WTC11 (cell line): ENCODE data around the gene AGAP1. TPM values are rescaled to one million over a fixed set of nuclear protein-coding genes. Genes with fewer than 3 reads are reported as not detected.

Experiments used
- ATAC-seq: fragments of 200-7000 bp; cut with Tn5 transposase; 2 replicates; pipeline ENCODE4 v1.10.0; 2021; ENCODE audit warnings: mild to moderate bottlenecking, moderate library complexity
- CTCF ChIA-PET: fragments of 300-600 bp; sonication (Branson Sonifier 250); formaldehyde crosslinking; loops from one replicate; lab custom pipeline; 2021; ENCODE audit warnings: antibody characterized with exemption; lab: Charles Lee
- POLR2A ChIA-PET: fragments of 350-600 bp; sonication (Branson Sonifier 250); formaldehyde crosslinking; loops from one replicate; lab custom pipeline; 2021; ENCODE audit warnings: antibody characterized with exemption; lab: Charles Lee
- DNase-seq: peaks from one replicate; pipeline ENCODE4 v3.0.0; 2021; ENCODE audit warnings: low spot score
- H3K27ac Mint-ChIP-seq: 2 replicates; pipeline ENCODE4 v1.8.0; 2021; ENCODE audit warnings: mixed read lengths
- H3K27me3 Mint-ChIP-seq: 2 replicates; pipeline ENCODE4 v1.8.0; 2021; ENCODE audit warnings: low read depth, mild to moderate bottlenecking, moderate library complexity, mixed read lengths
- H3K36me3 Mint-ChIP-seq: 2 replicates; pipeline ENCODE4 v1.8.0; 2021; ENCODE audit warnings: mixed read lengths
- H3K4me1 Mint-ChIP-seq: 2 replicates; pipeline ENCODE4 v1.8.0; 2022; ENCODE audit warnings: mixed read lengths
- H3K4me3 Mint-ChIP-seq: 2 replicates; pipeline ENCODE4 v1.8.0; 2021; ENCODE audit warnings: mild to moderate bottlenecking, moderate library complexity, mixed read lengths
- H3K9me3 Mint-ChIP-seq: 2 replicates; pipeline ENCODE4 v1.8.0; 2021; ENCODE audit warnings: mixed read lengths
- CREB1 ChIP-seq: sonication (generic); formaldehyde crosslinking; IDR thresholded peaks from 2 replicates; pipeline ENCODE4 v1.8.0; 2023; ENCODE audit warnings: mild to moderate bottlenecking, missing genetic modification reagents
- CREM ChIP-seq: sonication (generic); formaldehyde crosslinking; IDR thresholded peaks from 2 replicates; pipeline ENCODE4 v1.8.1; 2022; ENCODE audit warnings: mild to moderate bottlenecking, missing genetic modification reagents, moderate library complexity
- E2F1 ChIP-seq: sonication (generic); formaldehyde crosslinking; IDR thresholded peaks from 2 replicates; pipeline ENCODE4 v1.8.0; 2022; ENCODE audit warnings: mild to moderate bottlenecking, missing genetic modification reagents
- FOXJ3 ChIP-seq: sonication (generic); formaldehyde crosslinking; IDR thresholded peaks from 2 replicates; pipeline ENCODE4 v1.9.0; 2021; ENCODE audit warnings: missing genetic modification reagents, mild to moderate bottlenecking, borderline replicate concordance
- FOXK1 ChIP-seq: sonication (generic); formaldehyde crosslinking; IDR thresholded peaks from 2 replicates; pipeline ENCODE4 v1.8.0; 2022; ENCODE audit warnings: mild to moderate bottlenecking, moderate library complexity, missing genetic modification reagents
- FOXP1 ChIP-seq: sonication (generic); formaldehyde crosslinking; IDR thresholded peaks from 2 replicates; pipeline ENCODE4 v1.8.0; 2022; ENCODE audit warnings: missing genetic modification reagents, mild to moderate bottlenecking, moderate library complexity, borderline replicate concordance
- FOXP4 ChIP-seq: sonication (generic); formaldehyde crosslinking; IDR thresholded peaks from 2 replicates; pipeline ENCODE4 v1.8.0; 2022; ENCODE audit warnings: mild to moderate bottlenecking, missing genetic modification reagents
- GABPB1 ChIP-seq: sonication (generic); formaldehyde crosslinking; IDR thresholded peaks from 2 replicates; pipeline ENCODE4 v1.8.1; 2023; ENCODE audit warnings: mild to moderate bottlenecking, missing genetic modification reagents
- NFATC4 ChIP-seq: fragments of 250-450 bp; sonication (Bioruptor Pico); IDR thresholded peaks from 2 replicates; pipeline ENCODE4 v1.9.0; 2021; ENCODE audit warnings: mild to moderate bottlenecking
- OVOL2 ChIP-seq: fragments of 250-450 bp; sonication (Bioruptor Pico); IDR thresholded peaks from 2 replicates; pipeline ENCODE4 v1.9.0; 2021; ENCODE audit warnings: mild to moderate bottlenecking, borderline replicate concordance
- PRDM15 ChIP-seq: sonication (generic); formaldehyde crosslinking; IDR thresholded peaks from 2 replicates; pipeline ENCODE4 v1.8.0; 2022; ENCODE audit warnings: missing genetic modification reagents
- RELA ChIP-seq: sonication (generic); formaldehyde crosslinking; IDR thresholded peaks from 2 replicates; pipeline ENCODE4 v1.8.1; 2022; ENCODE audit warnings: missing genetic modification reagents, mild to moderate bottlenecking, borderline replicate concordance
- RORB ChIP-seq: fragments of 250-450 bp; sonication (Bioruptor Pico); IDR thresholded peaks from 2 replicates; pipeline ENCODE4 v1.9.0; 2021; ENCODE audit warnings: mild to moderate bottlenecking
- SMAD4 ChIP-seq: sonication (generic); formaldehyde crosslinking; IDR thresholded peaks from 2 replicates; pipeline ENCODE4 v1.8.0; 2022; ENCODE audit warnings: mild to moderate bottlenecking, missing genetic modification reagents
- TP53 ChIP-seq: sonication (generic); formaldehyde crosslinking; IDR thresholded peaks from 2 replicates; pipeline ENCODE4 v1.8.1; 2023; ENCODE audit warnings: mild to moderate bottlenecking, missing genetic modification reagents
- ZBTB43 ChIP-seq: sonication (generic); formaldehyde crosslinking; IDR thresholded peaks from 2 replicates; pipeline ENCODE4 v1.8.1; 2023; ENCODE audit warnings: mild to moderate bottlenecking, missing genetic modification reagents
- ZNF138 ChIP-seq: sonication (generic); formaldehyde crosslinking; conservative IDR thresholded peaks from 2 replicates; pipeline ENCODE4 v1.8.1; 2022; ENCODE audit warnings: mild to moderate bottlenecking, moderate library complexity, missing genetic modification reagents
- ZNF317 ChIP-seq: sonication (generic); formaldehyde crosslinking; IDR thresholded peaks from 2 replicates; pipeline ENCODE4 v1.8.1; 2023; ENCODE audit warnings: low read depth, mild to moderate bottlenecking, moderate library complexity, missing genetic modification reagents, borderline replicate concordance
- total RNA-seq: library from RNA; stranded (reverse); gene quantifications from 3 replicates; pipeline ENCODE4 v1.2.3, GENCODE V29; 2021

Gene AGAP1
- total RNA-seq, 1 experiment from 2014 or later, result 49.3 TPM

- TF ChIP-seq TP53 (CRISPR knock-in tag) (no peak), CREM (no peak), RELA (CRISPR knock-in tag) (no peak)
- TF ChIP-seq, all 79 proteins: peak for 0
Measured at GRCh38 chr2:235598532-235599531, 105.0 kb downstream of the AGAP1 start (continued).

- Mint-ChIP-seq H3K27me3 (no peaks in the 10 kb centered on the region), H3K36me3 (peaks cover 12% of the 10 kb centered on the region), H3K9me3 (peaks cover 15% of the 10 kb centered on the region), H3K4me3 (no peak overlapping the region), H3K4me1 (peaks cover 41% of the 10 kb centered on the region), H3K27ac (no peak overlapping the region)
- TF ChIP-seq FOXJ3 (CRISPR knock-in tag) (no peak), CREB1 (CRISPR knock-in tag) (no peak), ZBTB43 (CRISPR knock-in tag) (no peak), PRDM15 (no peak), FOXP1 (CRISPR knock-in tag) (no peak), RELA (CRISPR knock-in tag) (no peak), ZNF138 (CRISPR knock-in tag) (no peak), FOXK1 (no peak), E2F1 (CRISPR knock-in tag) (no peak), SMAD4 (CRISPR knock-in tag) (no peak), RORB (CRISPR knock-in tag) (no peak), NFATC4 (no peak), OVOL2 (CRISPR knock-in tag) (no peak), ZNF317 (CRISPR knock-in tag) (no peak)
- CTCF ChIA-PET, result interaction anchor here (1.0 to 1.1 kb wide), 2 partner anchors 141 to 146 kb away, joined by 4 to 5 read pairs; no protein-coding TSS in a partner anchor
- no peak for ATAC-seq
- POLR2A ChIA-PET, result no interaction called here
- no peak for DNase-seq
Measured at GRCh38 chr2:235599596-235600338, 105.9 kb downstream of the AGAP1 start.

GRCh38 chr2:235600406-235600805, 106.6 kb downstream of the AGAP1 start:
- ATAC-seq (no peak), DNase-seq (no peak)
- Mint-ChIP-seq H3K27me3 (no peaks in the 10 kb centered on the region), H3K4me1 (peaks cover 40% of the 10 kb centered on the region), H3K4me3 (no peak overlapping the region), H3K36me3 (peaks cover 12% of the 10 kb centered on the region), H3K9me3 (peaks cover 15% of the 10 kb centered on the region), H3K27ac (no peak overlapping the region)
- TF ChIP-seq FOXP4 (CRISPR knock-in tag), result no peak
- no peak for TF ChIP-seq GABPB1 (CRISPR knock-in tag)
- CTCF ChIA-PET, result no interaction called here
- POLR2A ChIA-PET, result no interaction called here
